Endothelial cell (in vitro differentiated cells): ENCODE data around the gene ZNF341. TPM values are rescaled to one million over a fixed set of nuclear protein-coding genes. Genes with fewer than 3 reads are reported as not detected.
A peak's percentile ranks its signal among the peaks of the same experiment; 100 is the strongest.

Source experiments
- DNase-seq: peaks from one replicate; pipeline ENCODE4 v3.0.0; 2021; ENCODE audit warnings: low spot score
- H3K27ac Mint-ChIP-seq: one replicate; pipeline ENCODE4 v1.8.0; 2021; ENCODE audit warnings: mixed read lengths, inconsistent platforms; ENCODE audit not compliant: unreplicated experiment
- H3K27me3 Mint-ChIP-seq: one replicate; pipeline ENCODE4 v1.8.0; 2021; ENCODE audit warnings: mild to moderate bottlenecking, moderate library complexity, mixed read lengths, inconsistent platforms; ENCODE audit not compliant: unreplicated experiment
- H3K36me3 Mint-ChIP-seq: one replicate; pipeline ENCODE4 v1.8.0; 2021; ENCODE audit warnings: mild to moderate bottlenecking, low read depth, mixed read lengths, inconsistent platforms; ENCODE audit not compliant: unreplicated experiment
- H3K4me1 Mint-ChIP-seq: one replicate; pipeline ENCODE4 v1.8.0; 2021; ENCODE audit warnings: mild to moderate bottlenecking, mixed read lengths, inconsistent platforms; ENCODE audit not compliant: unreplicated experiment
- H3K4me3 Mint-ChIP-seq: one replicate; pipeline ENCODE4 v1.8.0; 2021; ENCODE audit warnings: mild to moderate bottlenecking, mixed read lengths, inconsistent platforms; ENCODE audit not compliant: unreplicated experiment
- H3K9me3 Mint-ChIP-seq: one replicate; pipeline ENCODE4 v1.8.0; 2021; ENCODE audit warnings: mixed read lengths, inconsistent platforms; ENCODE audit not compliant: unreplicated experiment
- CTCF ChIP-seq: fragments of 200-600 bp; sonication (generic); IDR thresholded peaks from one replicate; pipeline ENCODE4 v1.5.0; 2021; ENCODE audit warnings: antibody characterized with exemption; ENCODE audit not compliant: unreplicated experiment
- total RNA-seq: library from RNA; stranded (reverse); fragmentation: NEBNext Ultra II Directional; extraction: Animal tissue kit (Norgen Biotek cat#: 25700); gene quantifications from one replicate; pipeline ENCODE4 v1.2.1, GENCODE V29; 2021; ENCODE audit not compliant: unreplicated experiment

The ZNF341 gene
- total RNA-seq, 1 donor from 2014 or later: 3.5 TPM

- Mint-ChIP-seq H3K27me3 (peaks cover 3% of the 10 kb centered on the region), H3K36me3 (no peaks in the 10 kb centered on the region), H3K27ac (no peak overlapping the region), H3K4me1 (peaks cover 5% of the 10 kb centered on the region), H3K4me3 (no peak overlapping the region), H3K9me3 (no peaks in the 10 kb centered on the region)
- no peak for TF ChIP-seq CTCF
- no peak for DNase-seq
These were observed 66.6 kb downstream of the ZNF341 start for GRCh38 chr20:33798444-33798843.

- DNase-seq: no peak
- Mint-ChIP-seq H3K27me3 (peaks cover 3% of the 10 kb centered on the region), H3K4me3 (no peak overlapping the region), H3K27ac (no peak overlapping the region), H3K36me3 (no peaks in the 10 kb centered on the region), H3K9me3 (no peaks in the 10 kb centered on the region), H3K4me1 (no peaks in the 10 kb centered on the region)
- TF ChIP-seq CTCF: no peak
These were observed 72.1 kb downstream of the ZNF341 start for GRCh38 chr20:33803921-33804337.

- Mint-ChIP-seq H3K9me3 (no peaks in the 10 kb centered on the region), H3K27ac (no peak overlapping the region), H3K36me3 (peaks cover 9% of the 10 kb centered on the region), H3K27me3 (peaks cover 10% of the 10 kb centered on the region), H3K4me3 (no peak overlapping the region), H3K4me1 (peaks cover 13% of the 10 kb centered on the region)
- no peak for DNase-seq
- no peak for TF ChIP-seq CTCF
These were observed 76.6 kb downstream of the ZNF341 start for GRCh38 chr20:33808388-33808787.

- H3K4me3 Mint-ChIP-seq: peak overlapping the region; percentile 91
- H3K27me3 Mint-ChIP-seq: peaks cover 15% of the 10 kb centered on the region
- H3K4me1 Mint-ChIP-seq: peaks cover 29% of the 10 kb centered on the region
- DNase-seq: no peak
- H3K9me3 Mint-ChIP-seq: no peaks in the 10 kb centered on the region
- H3K36me3 Mint-ChIP-seq: peaks cover 9% of the 10 kb centered on the region
- no peak overlapping the region for H3K27ac Mint-ChIP-seq
- TF ChIP-seq CTCF: no peak
These were observed 78.5 kb downstream of the ZNF341 start for GRCh38 chr20:33810259-33810658.

- peaks cover 30% of the 10 kb centered on the region for H3K4me1 Mint-ChIP-seq
- DNase-seq: peak; percentile 98
- peak within 1 kb of the TSS; percentile 94 for H3K27ac Mint-ChIP-seq
- peak within 1 kb of the TSS; percentile 99 for H3K4me3 Mint-ChIP-seq
- H3K36me3 Mint-ChIP-seq: peaks cover 9% of the 10 kb centered on the region
- no peak for TF ChIP-seq CTCF
- H3K27me3 Mint-ChIP-seq: peaks cover 15% of the 10 kb centered on the region
- no peaks in the 10 kb centered on the region for H3K9me3 Mint-ChIP-seq
These were observed 79.3 kb downstream of the ZNF341 start, which contains the start of gene CHMP4B for GRCh38 chr20:33810885-33811775. CHMP4B (plus strand) TSS chr20:33811348; CDS start chr20:33811469, 121 bp downstream.
